NCI-H460 (cell line): ENCODE results near the gene IL2RA. TPM values are rescaled to one million over a fixed set of nuclear protein-coding genes. Genes with fewer than 3 reads are reported as not detected.

Experiments
- DNase-seq: peaks from one replicate; pipeline ENCODE4 v3.0.0-alpha.2; 2016; ENCODE audit warnings: low read depth; ENCODE audit errors: extremely low read depth
- total RNA-seq: library from RNA; depleted of rRNA; stranded (reverse); fragments of >200 nt; shearing (Covaris generic); gene quantifications from 2 replicates; pipeline ENCODE4 v1.2.3, GENCODE V29; 2014

IL2RA gene
- total RNA-seq, 1 experiment from 2014 or later: not detected

GRCh38 chr10:6061056-6061455 lies 1.1 kb downstream of the IL2RA start:
- DNase-seq: no peak

- no peak for DNase-seq
Observed at GRCh38 chr10:6059506-6059905, 2.7 kb downstream of the IL2RA start.

GRCh38 chr10:6058682-6059475 lies 3.3 kb downstream of the IL2RA start:
- no peak for DNase-seq

GRCh38 chr10:6056411-6057135 lies 5.6 kb downstream of the IL2RA start:
- DNase-seq: no peak

- DNase-seq: no peak
Observed at GRCh38 chr10:6055929-6056328, 6.2 kb downstream of the IL2RA start.

GRCh38 chr10:6054884-6055283 lies 7.3 kb downstream of the IL2RA start:
- no peak for DNase-seq

- DNase-seq: no peak
Observed at GRCh38 chr10:6053816-6054631, 8.1 kb downstream of the IL2RA start.

GRCh38 chr10:6053303-6053702 lies 8.9 kb downstream of the IL2RA start:
- no peak for DNase-seq

GRCh38 chr10:6052247-6053221 lies 9.6 kb downstream of the IL2RA start:
- no peak for DNase-seq

GRCh38 chr10:6050801-6051445 lies 11.2 kb downstream of the IL2RA start:
- no peak for DNase-seq

GRCh38 chr10:6049031-6049400 lies 13.2 kb downstream of the IL2RA start:
- no peak for DNase-seq

GRCh38 chr10:6048281-6049030 lies 13.7 kb downstream of the IL2RA start:
- no peak for DNase-seq

GRCh38 chr10:6047847-6048246 lies 14.3 kb downstream of the IL2RA start:
- no peak for DNase-seq

GRCh38 chr10:6046773-6047611 lies 15.2 kb downstream of the IL2RA start:
- no peak for DNase-seq

- DNase-seq: no peak
Observed at GRCh38 chr10:6045878-6046772, 16.0 kb downstream of the IL2RA start.

GRCh38 chr10:6045314-6045848 lies 16.8 kb downstream of the IL2RA start:
- DNase-seq: no peak
